OCI-LY7 (cell line): ENCODE measurements around the gene USH1C. TPM values are rescaled to one million over a fixed set of nuclear protein-coding genes. Genes with fewer than 3 reads are reported as not detected.

Experiments
- BruUV-seq: library from RNA; stranded (reverse); fragments of 400-500 nt; replicated peaks from 2 replicates; lab custom pipeline; 2021; lab: Mats Ljungman, UMichigan
- CTCF ChIA-PET: fragments of 300-600 bp; sonication (Branson Sonifier 250); formaldehyde crosslinking; loops from one replicate; lab custom pipeline; 2022; ENCODE audit warnings: antibody characterized with exemption; ENCODE audit not compliant: unreplicated experiment; lab: Charles Lee
- POLR2A ChIA-PET: fragments of 300-600 bp; sonication (Branson Sonifier 250); formaldehyde crosslinking; loops from one replicate; lab custom pipeline; 2022; ENCODE audit warnings: antibody characterized with exemption; lab: Charles Lee
- DNase-seq: peaks from one replicate; pipeline ENCODE4 v3.0.0-alpha.2; 2015; ENCODE audit warnings: low spot score
- H2AFZ ChIP-seq: fragments of 200-600 bp; sonication (generic), shearing (Covaris generic); 2 replicates; pipeline ENCODE4 v1.6.1; 2014; ENCODE audit warnings: mild to moderate bottlenecking, antibody characterized with exemption, low read length, moderate library complexity
- H3K27ac ChIP-seq: fragments of 200-600 bp; sonication (generic); 2 replicates; pipeline ENCODE4 v1.5.1; 2014; ENCODE audit warnings: mixed run types, low read depth, mild to moderate bottlenecking, moderate library complexity, low read length, inconsistent platforms; ENCODE audit not compliant: poor library complexity, severe bottlenecking
- H3K36me3 ChIP-seq: fragments of 200-600 bp; sonication (generic); 2 replicates; pipeline ENCODE4 v1.6.1; 2014; ENCODE audit warnings: mild to moderate bottlenecking, antibody characterized with exemption, low read length, moderate library complexity, mixed read lengths; ENCODE audit not compliant: insufficient read depth
- H3K4me1 ChIP-seq: fragments of 200-600 bp; sonication (generic); 2 replicates; pipeline ENCODE4 v1.5.1; 2014; ENCODE audit warnings: mild to moderate bottlenecking, low read length; ENCODE audit not compliant: insufficient read depth, poor library complexity, severe bottlenecking
- H3K4me2 ChIP-seq: fragments of 200-600 bp; sonication (generic); 2 replicates; pipeline ENCODE4 v1.6.1; 2014; ENCODE audit warnings: mild to moderate bottlenecking, low read length
- H3K4me3 ChIP-seq: fragments of 200-600 bp; sonication (generic); 2 replicates; pipeline ENCODE4 v1.5.1; 2014; ENCODE audit warnings: mild to moderate bottlenecking, low read depth, low read length; ENCODE audit not compliant: poor library complexity, severe bottlenecking
- H3K79me2 ChIP-seq: fragments of 200-600 bp; sonication (generic); 2 replicates; pipeline ENCODE4 v1.6.1; 2016; ENCODE audit warnings: low read depth, mild to moderate bottlenecking, low read length, moderate library complexity, mixed read lengths; ENCODE audit not compliant: insufficient read depth
- H3K9me2 ChIP-seq: fragments of 200-600 bp; sonication (generic); 2 replicates; pipeline ENCODE4 v1.6.1; 2016; ENCODE audit warnings: mild to moderate bottlenecking, low read length, mixed read lengths; ENCODE audit not compliant: insufficient read depth
- H3K9me3 ChIP-seq: fragments of 200-600 bp; sonication (generic); 2 replicates; pipeline ENCODE4 v1.6.1; 2014; ENCODE audit warnings: mild to moderate bottlenecking, mixed run types, low read length, mixed read lengths
- H4K20me1 ChIP-seq: fragments of 200-600 bp; sonication (generic); 2 replicates; pipeline ENCODE4 v1.6.1; 2014; ENCODE audit warnings: mild to moderate bottlenecking, antibody characterized with exemption, low read length, moderate library complexity, mixed read lengths; ENCODE audit not compliant: insufficient read depth
- EZH2phosphoT487 ChIP-seq: fragments of 200-600 bp; sonication (generic); IDR thresholded peaks from 2 replicates; pipeline ENCODE4 v1.6.1; 2018; ENCODE audit warnings: low read depth, borderline replicate concordance, mild to moderate bottlenecking, mixed run types, antibody characterized with exemption, low read length, moderate library complexity, mixed read lengths
- intact Hi-C: fragments of 100-400 bp; cut with micrococcal nuclease; formaldehyde crosslinking; loops from one replicate; pipeline ENCODE4 v1.10.0; 2022; ENCODE audit not compliant: unreplicated experiment
- total RNA-seq, 2 experiments: library from RNA; depleted of rRNA in 1 of 2; stranded (reverse); fragments of >200 nt in 1 of 2; shearing (Covaris generic) in 1 of 2; gene quantifications; 2 replicates each; pipeline ENCODE4 v1.2.3, GENCODE V29; 2014 to 2022
- TF ChIP-seq, protein P1 (sequence below): fragments of 200-600 bp; sonication (generic); conservative IDR thresholded peaks from 2 replicates; pipeline ENCODE4 v1.5.1; 2014; ENCODE audit warnings: mild to moderate bottlenecking, antibody characterized with exemption, low read length, moderate library complexity, mixed read lengths

Gene USH1C
- total RNA-seq, 2 experiments from 2014 or later, result not detected

DNA sequence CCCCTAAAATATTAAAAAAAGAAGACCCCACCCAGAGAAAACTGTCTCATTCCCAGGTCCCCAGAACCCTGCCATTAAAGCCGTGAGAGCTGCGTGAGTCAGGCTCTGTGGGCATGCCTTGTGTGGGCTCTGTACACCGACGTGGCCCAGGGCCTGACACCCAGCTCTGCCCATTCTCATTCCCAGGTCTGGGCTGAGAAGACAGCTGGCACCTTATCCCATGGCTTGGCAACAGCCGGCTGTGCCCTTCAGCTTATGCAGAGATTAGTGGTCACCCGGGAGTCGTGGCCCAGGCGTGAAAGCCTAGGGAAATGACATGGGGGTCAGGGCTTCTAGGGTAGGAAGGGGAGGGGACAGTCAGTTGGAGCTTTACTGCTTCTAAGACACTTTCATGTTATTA, 34.7 kb upstream of the USH1C start:
- intact Hi-C loops, result no loop called here
- no TSS peak for BruUV-seq
- Histone ChIP-seq H3K27ac (no peak overlapping the region), H3K9me2 (no peaks in the 10 kb centered on the region), H3K9me3 (no peaks in the 10 kb centered on the region), H2AFZ (no peak overlapping the region), H3K4me1 (no peaks in the 10 kb centered on the region), H3K4me3 (no peak overlapping the region), H3K36me3 (no peaks in the 10 kb centered on the region), H3K79me2 (no peaks in the 10 kb centered on the region), H4K20me1 (no peaks in the 10 kb centered on the region), H3K4me2 (no peak overlapping the region)
- POLR2A ChIA-PET, result no interaction called here
- no peak for TF ChIP-seq EZH2phosphoT487
- TF ChIP-seq, protein P1, sequence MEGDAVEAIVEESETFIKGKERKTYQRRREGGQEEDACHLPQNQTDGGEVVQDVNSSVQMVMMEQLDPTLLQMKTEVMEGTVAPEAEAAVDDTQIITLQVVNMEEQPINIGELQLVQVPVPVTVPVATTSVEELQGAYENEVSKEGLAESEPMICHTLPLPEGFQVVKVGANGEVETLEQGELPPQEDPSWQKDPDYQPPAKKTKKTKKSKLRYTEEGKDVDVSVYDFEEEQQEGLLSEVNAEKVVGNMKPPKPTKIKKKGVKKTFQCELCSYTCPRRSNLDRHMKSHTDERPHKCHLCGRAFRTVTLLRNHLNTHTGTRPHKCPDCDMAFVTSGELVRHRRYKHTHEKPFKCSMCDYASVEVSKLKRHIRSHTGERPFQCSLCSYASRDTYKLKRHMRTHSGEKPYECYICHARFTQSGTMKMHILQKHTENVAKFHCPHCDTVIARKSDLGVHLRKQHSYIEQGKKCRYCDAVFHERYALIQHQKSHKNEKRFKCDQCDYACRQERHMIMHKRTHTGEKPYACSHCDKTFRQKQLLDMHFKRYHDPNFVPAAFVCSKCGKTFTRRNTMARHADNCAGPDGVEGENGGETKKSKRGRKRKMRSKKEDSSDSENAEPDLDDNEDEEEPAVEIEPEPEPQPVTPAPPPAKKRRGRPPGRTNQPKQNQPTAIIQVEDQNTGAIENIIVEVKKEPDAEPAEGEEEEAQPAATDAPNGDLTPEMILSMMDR, result no peak
- no peak for DNase-seq
- CTCF ChIA-PET, result no interaction called here

DNA sequence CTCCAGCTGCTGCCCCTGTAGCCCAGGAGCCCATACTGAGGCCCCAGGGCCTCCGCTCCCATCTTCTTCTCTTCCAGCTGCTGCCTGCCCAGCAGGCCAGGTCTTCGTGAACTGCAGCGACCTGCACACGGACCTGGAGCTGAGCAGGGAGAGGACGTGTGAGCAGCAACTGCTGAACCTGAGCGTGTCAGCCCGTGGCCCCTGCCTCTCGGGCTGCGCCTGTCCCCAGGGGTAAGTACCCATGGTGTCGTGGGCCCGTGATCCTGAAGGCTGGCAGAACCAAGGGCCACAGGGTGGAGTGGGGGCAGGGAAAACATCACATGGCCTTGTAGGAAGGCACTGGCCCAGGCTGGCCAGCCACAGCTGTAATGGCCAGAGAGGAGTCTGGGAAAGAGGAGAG, 34.1 kb upstream of the USH1C start:
- no peak overlapping the region for H3K27ac ChIP-seq
- H3K36me3 ChIP-seq, result no peaks in the 10 kb centered on the region
- DNase-seq, result no peak
- BruUV-seq, result no TSS peak
- H3K9me2 ChIP-seq, result no peaks in the 10 kb centered on the region
- ChIA-PET POLR2A (no interaction called here), CTCF (no interaction called here)
- TF ChIP-seq, protein P1, result no peak
- TF ChIP-seq EZH2phosphoT487, result no peak
- intact Hi-C loops, result no loop called here
- H3K4me3 ChIP-seq, result no peak overlapping the region
- no peak overlapping the region for H2AFZ ChIP-seq
- H3K79me2 ChIP-seq, result no peaks in the 10 kb centered on the region
- no peaks in the 10 kb centered on the region for H3K4me1 ChIP-seq
- no peaks in the 10 kb centered on the region for H3K9me3 ChIP-seq
- H3K4me2 ChIP-seq, result no peak overlapping the region
- H4K20me1 ChIP-seq, result no peaks in the 10 kb centered on the region

DNA sequence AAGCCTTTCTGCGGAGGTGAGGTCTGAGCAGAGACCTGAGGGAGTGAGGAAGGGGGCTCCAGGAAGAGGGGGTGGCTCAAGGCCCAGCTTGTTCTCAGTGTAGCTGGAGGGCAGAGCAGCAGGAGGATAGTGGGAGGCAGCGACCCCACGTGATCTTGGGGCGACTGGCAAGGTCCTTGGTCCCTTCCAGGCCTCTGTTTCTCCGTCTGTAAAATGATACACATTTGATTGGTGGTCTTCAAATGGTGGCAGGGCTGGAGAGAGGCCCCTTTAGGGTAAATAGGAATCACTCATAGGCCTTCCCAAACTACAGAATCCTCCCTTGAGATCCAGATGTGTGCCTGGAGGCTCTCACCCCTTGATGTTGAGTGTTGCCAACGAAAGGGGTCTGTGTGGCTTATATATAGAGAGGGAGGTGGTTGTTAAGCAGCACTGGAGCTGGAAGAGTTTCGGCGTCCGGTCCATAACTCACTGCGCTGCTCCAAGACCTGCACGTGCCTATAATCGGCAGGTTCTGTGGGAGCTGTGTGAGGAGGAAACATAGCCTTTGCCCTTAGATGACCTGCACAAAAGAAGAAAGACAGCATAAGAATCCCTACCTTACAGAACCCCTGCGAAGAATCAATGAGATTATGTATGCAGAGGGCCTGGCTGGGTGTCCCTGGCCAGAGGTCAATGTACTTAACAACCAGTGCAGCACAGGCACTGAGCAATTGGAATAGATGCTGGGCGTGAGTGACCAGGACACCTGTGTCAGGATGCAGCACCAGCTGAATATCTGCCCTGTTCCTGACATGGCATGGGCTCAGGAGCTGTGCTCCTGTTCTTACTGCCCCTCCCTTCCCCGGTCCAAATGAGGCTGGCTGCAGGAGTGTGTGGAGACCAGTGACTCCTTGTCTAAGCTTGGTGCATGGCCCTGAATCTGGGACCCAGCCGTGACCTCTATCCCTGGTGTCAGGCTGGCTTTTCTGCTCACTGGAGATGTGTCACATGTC, 31.5 kb upstream of the USH1C start:
- no peak overlapping the region for H3K4me2 ChIP-seq
- H3K4me1 ChIP-seq, result peaks cover 4% of the 10 kb centered on the region
- intact Hi-C loops, result no loop called here
- BruUV-seq, result no TSS peak
- no peak overlapping the region for H3K4me3 ChIP-seq
- H2AFZ ChIP-seq, result no peak overlapping the region
- ChIA-PET CTCF (no interaction called here), POLR2A (no interaction called here)
- DNase-seq, result no peak
- TF ChIP-seq, protein P1, result no peak
- no peaks in the 10 kb centered on the region for H3K36me3 ChIP-seq
- no peaks in the 10 kb centered on the region for H3K79me2 ChIP-seq
- H4K20me1 ChIP-seq, result no peaks in the 10 kb centered on the region
- no peak overlapping the region for H3K27ac ChIP-seq
- H3K9me2 ChIP-seq, result no peaks in the 10 kb centered on the region
- H3K9me3 ChIP-seq, result no peaks in the 10 kb centered on the region
